GM12878 (cell line): ENCODE data around the gene DUOX1. TPM values are rescaled to one million over a fixed set of nuclear protein-coding genes. Genes with fewer than 3 reads are reported as not detected.

Source experiments
- ATAC-seq: fragments of 200-7000 bp; cut with Tn5 transposase; 3 replicates; pipeline ENCODE4 v1.9.1; 2020; ENCODE audit warnings: mild to moderate bottlenecking, moderate library complexity
- BruUV-seq: library from RNA; stranded (reverse); fragments of 400-500 nt; replicated peaks from 2 replicates; lab custom pipeline; 2021; lab: Mats Ljungman, UMichigan
- CTCF ChIA-PET: fragments of 300-600 bp; sonication (Branson Sonifier 250); formaldehyde crosslinking; extraction: SDS; loops from one replicate; lab custom pipeline; 2021; ENCODE audit warnings: inconsistent platforms; lab: Yijun Ruan, JAX
- POLR2A ChIA-PET: fragments of 350-600 bp; formaldehyde crosslinking; extraction: SDS; loops from one replicate; lab custom pipeline; 2021; ENCODE audit warnings: inconsistent platforms; lab: Charles Lee
- RAD21 ChIA-PET: fragments of 300-600 bp; sonication (Branson Sonifier 250); formaldehyde crosslinking; loops from one replicate; lab custom pipeline; 2023; ENCODE audit warnings: antibody characterized with exemption; ENCODE audit not compliant: unreplicated experiment; lab: Charles Lee
- SMC1A ChIA-PET: fragments of 300-600 bp; sonication (Branson Sonifier 250); formaldehyde crosslinking; loops from one replicate; lab custom pipeline; 2023; ENCODE audit not compliant: unreplicated experiment, uncharacterized antibody; lab: Charles Lee
- DNase-seq: peaks from one replicate; pipeline ENCODE4 v3.0.0-alpha.2; 2011; ENCODE audit warnings: low read depth, low spot score
- FAIRE-seq: peaks from 3 replicates; lab custom pipeline; 2011; peaks lifted over from hg19 to GRCh38; lab: Jason Lieb, UNC
- H2AFZ ChIP-seq: 2 replicates; pipeline ENCODE4 v1.6.0; 2011; ENCODE audit warnings: low read depth, low read length, control low read depth; ENCODE audit not compliant: control insufficient read depth
- H3K27ac ChIP-seq: 2 replicates; pipeline ENCODE4 v1.5.1; 2011; ENCODE audit warnings: control low read depth; ENCODE audit not compliant: control insufficient read depth, insufficient read depth
- H3K27me3 ChIP-seq, 2 experiments: replicated peaks in 1 of 2; 2 replicates each; pipeline versions ENCODE4 v1.6.0 to v1.6.1; 2011; ENCODE audit warnings: low read length in 1 of 2; ENCODE audit not compliant: control insufficient read depth in 2 of 2, insufficient read depth in 2 of 2
- H3K36me3 ChIP-seq, 2 experiments: 2 replicates each; pipeline ENCODE4 v1.5.1; 2011; ENCODE audit warnings: low read length in 1 of 2; ENCODE audit not compliant: control insufficient read depth in 2 of 2, insufficient read depth in 2 of 2
- H3K4me1 ChIP-seq: 2 replicates; pipeline ENCODE4 v1.6.1; 2011; ENCODE audit warnings: mild to moderate bottlenecking, low read length, moderate library complexity, mixed read lengths; ENCODE audit not compliant: control insufficient read depth, insufficient read depth
- H3K4me2 ChIP-seq: 2 replicates; pipeline ENCODE4 v1.6.0; 2011; ENCODE audit warnings: control low read depth; ENCODE audit not compliant: control insufficient read depth, insufficient read depth
- H3K4me3 ChIP-seq: fragments of 200-600 bp; sonication (generic); 2 replicates; pipeline ENCODE4 v1.5.1; 2016
- H3K79me2 ChIP-seq: 2 replicates; pipeline ENCODE4 v1.6.0; 2011; ENCODE audit warnings: low read length; ENCODE audit not compliant: control insufficient read depth, insufficient read depth
- H3K9ac ChIP-seq: 2 replicates; pipeline ENCODE4 v1.8.0; 2011; ENCODE audit warnings: low read length, control low read depth, mixed read lengths; ENCODE audit not compliant: control insufficient read depth, insufficient read depth
- H3K9me3 ChIP-seq: replicated peaks from 3 replicates; pipeline ENCODE4 v1.5.1; 2011; ENCODE audit warnings: mild to moderate bottlenecking, low read length; ENCODE audit not compliant: control insufficient read depth, insufficient read depth
- H4K20me1 ChIP-seq: 2 replicates; pipeline ENCODE4 v1.6.0; 2011; ENCODE audit not compliant: control insufficient read depth, insufficient read depth
- ATF7 ChIP-seq: fragments of 450-650 bp; IDR thresholded peaks from 2 replicates; pipeline ENCODE4 v1.6.1; 2016; ENCODE audit warnings: low read depth, mild to moderate bottlenecking
- CHD1 ChIP-seq: IDR thresholded peaks from 2 replicates; pipeline ENCODE4 v1.6.1; 2012; ENCODE audit warnings: low read depth, low read length, improper control_type of control experiment
- CHD2 ChIP-seq: IDR thresholded peaks from 2 replicates; pipeline ENCODE4 v1.6.1; 2011; ENCODE audit warnings: low read depth, low read length, improper control_type of control experiment, borderline replicate concordance
- CHD4 ChIP-seq: fragments of 200-600 bp; sonication (generic); IDR thresholded peaks from 2 replicates; pipeline ENCODE4 v1.6.1; 2016; ENCODE audit warnings: mild to moderate bottlenecking
- EGR1 ChIP-seq, 2 experiments: IDR thresholded peaks; 1 replicate in 1 of 2; 2 replicates in 1 of 2; pipeline ENCODE4 v1.6.1; 2011 to 2012; ENCODE audit warnings: low read depth in 2 of 2, low read length in 2 of 2, borderline replicate concordance in 1 of 2, mild to moderate bottlenecking in 1 of 2, moderate library complexity in 1 of 2
- NR2C2 ChIP-seq: IDR thresholded peaks from 2 replicates; pipeline ENCODE4 v1.6.1; 2011; ENCODE audit warnings: borderline replicate concordance, low read depth; ENCODE audit not compliant: control insufficient read depth, insufficient read length
- POU2F2 ChIP-seq: IDR thresholded peaks from 3 replicates; pipeline ENCODE4 v1.6.1; 2011; ENCODE audit warnings: low read depth, mild to moderate bottlenecking, low read length, borderline replicate concordance
- SMAD5 ChIP-seq: IDR thresholded peaks from 2 replicates; pipeline ENCODE4 v1.6.1; 2016; ENCODE audit warnings: antibody characterized with exemption, low read depth
- SREBF2 ChIP-seq: IDR thresholded peaks from 2 replicates; pipeline ENCODE4 v1.6.1; 2012; ENCODE audit warnings: mild to moderate bottlenecking, low read length
- SRF ChIP-seq, 2 experiments: IDR thresholded peaks; 2 replicates each; pipeline ENCODE4 v1.6.1; 2011; ENCODE audit warnings: low read depth in 2 of 2, low read length in 2 of 2, mild to moderate bottlenecking in 1 of 2, moderate library complexity in 1 of 2
- STAT1 ChIP-seq: fragments of 450-650 bp; conservative IDR thresholded peaks from 2 replicates; pipeline ENCODE4 v1.6.1; 2014; ENCODE audit warnings: antibody characterized with exemption, mild to moderate bottlenecking
- TARDBP ChIP-seq: IDR thresholded peaks from 2 replicates; pipeline ENCODE4 v1.6.1; 2016; ENCODE audit warnings: borderline replicate concordance
- TCF3 ChIP-seq: IDR thresholded peaks from 2 replicates; pipeline ENCODE4 v1.6.1; 2012; ENCODE audit warnings: low read depth, mild to moderate bottlenecking, low read length, borderline replicate concordance; ENCODE audit not compliant: insufficient read depth
- TCF7 ChIP-seq: IDR thresholded peaks from 2 replicates; pipeline ENCODE4 v1.6.1; 2014; ENCODE audit warnings: antibody characterized with exemption, borderline replicate concordance
- ZBTB40 ChIP-seq: fragments of 450-650 bp; IDR thresholded peaks from 2 replicates; pipeline ENCODE4 v1.6.1; 2016; ENCODE audit warnings: mild to moderate bottlenecking, moderate library complexity, borderline replicate concordance
- ZNF24 ChIP-seq: fragments of 450-650 bp; IDR thresholded peaks from 2 replicates; pipeline ENCODE4 v1.6.1; 2017; ENCODE audit warnings: antibody characterized with exemption, mild to moderate bottlenecking
- ZNF274 ChIP-seq: IDR thresholded peaks from one replicate; pipeline ENCODE4 v1.8.0; 2011; ENCODE audit not compliant: insufficient read length, insufficient read depth
- WGBS: methylation state at CpG from one replicate; pipeline ENCODE4 v1.1.6; 2016; ENCODE audit warnings: low lambda C conversion rate; ENCODE audit not compliant: insufficient replicate concordance, insufficient coverage; ENCODE audit errors: missing lambda C conversion rate; 5-methylcytosine and 5-hydroxymethylcytosine counted together
- in situ Hi-C: fragments of 300-500 bp; cut with MboI; formaldehyde crosslinking; loops from 9 replicates; pipeline ENCODE4 v1.14.3; 2018; ENCODE audit warnings: mixed read lengths
- intact Hi-C: fragments of 100-400 bp; cut with micrococcal nuclease; formaldehyde crosslinking; loops from one replicate; pipeline ENCODE4 v1.14.2; 2022; ENCODE audit not compliant: unreplicated experiment
- polyA plus RNA-seq, 11 experiments: library from polyadenylated mRNA; depleted of rRNA in 4 of 11; unstranded in 6 of 11; stranded (reverse) in 5 of 11; fragments of >200 nt; fragmentation: Nextera tagmentation in 4 of 11; fragmentation: Illumina TruSeq in 1 of 11; extraction: Ambion mirVana in 4 of 11; extraction: Trizol in 1 of 11; gene quantifications; 1 replicate in 1 of 11; 2 replicates in 10 of 11; pipeline versions ENCODE4 v1.2.1 to v1.2.3, GENCODE V29; 2011 to 2016; ENCODE audit warnings: inconsistent platforms in 2 of 11, missing spikeins in 2 of 11, low read depth in 1 of 11
- total RNA-seq, 4 experiments: library from RNA; depleted of rRNA in 3 of 4; stranded (reverse); fragments of >200 nt in 3 of 4; fragmentation: Illumina TruSeq in 1 of 4; extraction: Trizol in 1 of 4; gene quantifications; 2 replicates each; pipeline versions ENCODE4 v1.2.1 to v1.2.3, GENCODE V29; 2013 to 2021
- TF ChIP-seq, protein P1 (sequence below): fragments of 150-350 bp; IDR thresholded peaks from 2 replicates; pipeline ENCODE4 v1.6.1; 2014; ENCODE audit warnings: mild to moderate bottlenecking, low read depth, low read length
- TF ChIP-seq, protein P2 (sequence below): IDR thresholded peaks from 2 replicates; pipeline ENCODE4 v1.6.1; 2011; ENCODE audit warnings: mild to moderate bottlenecking, low read depth, low read length, moderate library complexity; ENCODE audit not compliant: insufficient replicate concordance

Gene DUOX1
- total and polyA plus RNA-seq, 10 of the 15 experiments (the other 5 are each of a cell fraction or from before 2014, with no cell fraction given): 0.02 to 2.1 (median 0.26) TPM; not detected in 3

DNA sequence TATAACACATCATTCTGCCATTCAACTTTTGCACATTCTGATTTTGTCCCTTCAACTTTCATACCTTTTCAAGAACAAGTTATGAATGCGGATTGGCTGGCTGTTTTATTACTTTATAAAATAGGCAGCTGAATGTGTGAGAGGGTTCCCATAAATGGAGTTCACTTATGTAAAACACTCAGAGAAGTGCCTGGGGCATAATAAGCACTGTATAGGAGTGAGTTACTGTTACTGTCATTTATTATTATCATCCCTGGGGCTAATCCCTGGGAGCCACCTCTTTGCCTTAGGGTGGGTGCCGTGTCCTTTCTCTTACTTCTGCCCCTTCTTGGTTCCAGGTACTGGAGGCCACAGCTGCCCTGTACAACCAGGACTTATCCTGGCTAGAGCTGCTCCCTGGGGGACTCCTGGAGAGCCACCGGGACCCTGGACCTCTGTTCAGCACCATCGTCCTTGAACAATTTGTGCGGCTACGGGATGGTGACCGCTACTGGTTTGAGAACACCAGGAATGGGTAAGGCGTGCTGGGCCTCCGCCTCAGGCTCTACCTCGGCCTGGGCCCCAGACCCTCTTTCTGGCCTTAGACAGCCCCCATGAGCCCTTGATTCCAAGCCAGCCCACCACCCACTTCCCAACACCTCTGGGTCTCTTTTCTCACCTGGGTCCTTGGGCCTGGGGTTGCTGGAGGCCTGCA, 10.9 kb downstream of the DUOX1 start:
- ChIA-PET RAD21 (no interaction called here), CTCF (interaction anchor here (0.7 to 1.9 kb wide), 8 partner anchors 9 to 28 kb away, joined by 3 to 6 read pairs (median 4); no protein-coding TSS in a partner anchor), POLR2A (no interaction called here), SMC1A (no interaction called here)
- Histone ChIP-seq H3K36me3 (no peaks in the 10 kb centered on the region), H4K20me1 (no peaks in the 10 kb centered on the region), H3K79me2 (no peaks in the 10 kb centered on the region), H2AFZ (no peak overlapping the region), H3K9me3 (no peaks in the 10 kb centered on the region), H3K4me3 (no peak overlapping the region), H3K27me3 (peaks cover 0 to 2% of the 10 kb centered on the region in 2 experiments; a peak in 1 of 4 replicates), H3K4me2 (no peak overlapping the region), H3K9ac (no peak overlapping the region), H3K4me1 (no peaks in the 10 kb centered on the region), H3K27ac (no peak overlapping the region)
- TF ChIP-seq ZBTB40 (no peak), POU2F2 (no peak), CHD2 (no peak), CHD1 (no peak), SREBF2 (no peak), SRF (IDR thresholded peaks at IDR 0.05; ENCODE audit: low read depth in 2 of 2, low read length in 2 of 2) (no peak), SMAD5 (no peak), EGR1 (IDR thresholded peaks at IDR 0.05; ENCODE audit: borderline replicate concordance in 1 of 2, low read depth in 2 of 2, low read length in 2 of 2) (no peak), CHD4 (no peak), STAT1 (no peak), TCF7 (no peak), ZNF24 (no peak), NR2C2 (no peak), ZNF274 (no peak), TCF3 (no peak), ATF7 (no peak), TARDBP (no peak)
- TF ChIP-seq, protein P1, sequence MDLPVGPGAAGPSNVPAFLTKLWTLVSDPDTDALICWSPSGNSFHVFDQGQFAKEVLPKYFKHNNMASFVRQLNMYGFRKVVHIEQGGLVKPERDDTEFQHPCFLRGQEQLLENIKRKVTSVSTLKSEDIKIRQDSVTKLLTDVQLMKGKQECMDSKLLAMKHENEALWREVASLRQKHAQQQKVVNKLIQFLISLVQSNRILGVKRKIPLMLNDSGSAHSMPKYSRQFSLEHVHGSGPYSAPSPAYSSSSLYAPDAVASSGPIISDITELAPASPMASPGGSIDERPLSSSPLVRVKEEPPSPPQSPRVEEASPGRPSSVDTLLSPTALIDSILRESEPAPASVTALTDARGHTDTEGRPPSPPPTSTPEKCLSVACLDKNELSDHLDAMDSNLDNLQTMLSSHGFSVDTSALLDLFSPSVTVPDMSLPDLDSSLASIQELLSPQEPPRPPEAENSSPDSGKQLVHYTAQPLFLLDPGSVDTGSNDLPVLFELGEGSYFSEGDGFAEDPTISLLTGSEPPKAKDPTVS: no peak
- TF ChIP-seq, protein P2, sequence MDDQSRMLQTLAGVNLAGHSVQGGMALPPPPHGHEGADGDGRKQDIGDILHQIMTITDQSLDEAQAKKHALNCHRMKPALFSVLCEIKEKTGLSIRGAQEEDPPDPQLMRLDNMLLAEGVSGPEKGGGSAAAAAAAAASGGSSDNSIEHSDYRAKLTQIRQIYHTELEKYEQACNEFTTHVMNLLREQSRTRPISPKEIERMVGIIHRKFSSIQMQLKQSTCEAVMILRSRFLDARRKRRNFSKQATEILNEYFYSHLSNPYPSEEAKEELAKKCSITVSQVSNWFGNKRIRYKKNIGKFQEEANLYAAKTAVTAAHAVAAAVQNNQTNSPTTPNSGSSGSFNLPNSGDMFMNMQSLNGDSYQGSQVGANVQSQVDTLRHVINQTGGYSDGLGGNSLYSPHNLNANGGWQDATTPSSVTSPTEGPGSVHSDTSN: no peak
- ATAC-seq (no peak), FAIRE-seq (no peak), DNase-seq (no peak)
- WGBS: 62% methylated on average over 5 of the region's 10 CpGs
- no TSS peak for BruUV-seq
- intact Hi-C loops: no loop called here
- in situ Hi-C loops: no loop called here
